Amniotic stem cell (primary cell): ENCODE measurements around the gene CEP350.
"Not testable (repeated sequence)": the region's sequence is repeated elsewhere in the genome, so short reads cannot be mapped to it uniquely, and the experiment has no call there.

Experiments
- DNase-seq: peaks from one replicate; lab custom pipeline; 2025; lab: John Stamatoyannopoulos, UW

The CEP350 gene

GRCh38 chr1:179939941-179940340 lies 14.7 kb upstream of the CEP350 start:
- no peak for DNase-seq

GRCh38 chr1:179941454-179941853 lies 13.2 kb upstream of the CEP350 start:
- no peak for DNase-seq

GRCh38 chr1:179950651-179951050 lies 4.0 kb upstream of the CEP350 start:
- no peak for DNase-seq

- DNase-seq = no peak
These were observed 3.0 kb upstream of the CEP350 start for GRCh38 chr1:179951383-179952144.

- no peak for DNase-seq
These were observed 2.4 kb upstream of the CEP350 start for GRCh38 chr1:179952186-179952585.

- DNase-seq = peak; percentile 14
These were observed 577 bp upstream of the CEP350 start for GRCh38 chr1:179953974-179954492.

GRCh38 chr1:179955287-179955680 lies 674 bp downstream of the CEP350 start:
- no peak for DNase-seq

- DNase-seq = no peak
These were observed 1.1 kb downstream of the CEP350 start for GRCh38 chr1:179955731-179956130.

- DNase-seq = no peak
These were observed 3.7 kb downstream of the CEP350 start for GRCh38 chr1:179958359-179958758.

GRCh38 chr1:179962168-179962567 lies 7.6 kb downstream of the CEP350 start:
- DNase-seq = not testable (repeated sequence)

- no peak for DNase-seq
These were observed 11.9 kb downstream of the CEP350 start for GRCh38 chr1:179966551-179966950.

GRCh38 chr1:179968284-179968993 lies 13.8 kb downstream of the CEP350 start:
- DNase-seq = no peak

- no peak for DNase-seq
These were observed 14.6 kb downstream of the CEP350 start for GRCh38 chr1:179968994-179969919.

GRCh38 chr1:179969962-179970361 lies 15.4 kb downstream of the CEP350 start:
- DNase-seq = no peak

- DNase-seq = no peak
These were observed 17.2 kb downstream of the CEP350 start for GRCh38 chr1:179971563-179972496.

- no peak for DNase-seq
These were observed 18.8 kb downstream of the CEP350 start for GRCh38 chr1:179973198-179974110.

GRCh38 chr1:179976970-179977651 lies 22.5 kb downstream of the CEP350 start:
- DNase-seq = no peak

- DNase-seq = no peak
These were observed 23.8 kb downstream of the CEP350 start for GRCh38 chr1:179978199-179979079.
